Fibroblast of pulmonary artery (primary cell): ENCODE results near the gene GPC1.

Experiments
- DNase-seq: peaks from one replicate; pipeline ENCODE4 v3.0.0-alpha.2; 2010; ENCODE audit warnings: low read depth
- H3K4me3 ChIP-seq: replicated peaks from 2 replicates; pipeline ENCODE4 v1.5.1; 2011; ENCODE audit warnings: low read depth, mild to moderate bottlenecking, control low read depth, low read length, moderate library complexity
- CTCF ChIP-seq: IDR thresholded peaks from 2 replicates; pipeline ENCODE4 v1.5.1; 2011; ENCODE audit warnings: mild to moderate bottlenecking, control low read depth, low read length, inconsistent platforms; ENCODE audit errors: missing control alignments

GPC1 gene

GRCh38 chr2:240509667-240510512, 74.4 kb downstream of the GPC1 start:
- no peak for TF ChIP-seq CTCF
- peak; percentile 10 for DNase-seq
- no peak overlapping the region for H3K4me3 ChIP-seq

GRCh38 chr2:240510513-240511210, 75.2 kb downstream of the GPC1 start:
- no peak for DNase-seq
- no peak for TF ChIP-seq CTCF
- H3K4me3 ChIP-seq = no peak overlapping the region

- TF ChIP-seq CTCF = no peak
- no peak overlapping the region for H3K4me3 ChIP-seq
- no peak for DNase-seq
Measured at GRCh38 chr2:240511351-240512108, 76.1 kb downstream of the GPC1 start.

- H3K4me3 ChIP-seq = no peak overlapping the region
- TF ChIP-seq CTCF = no peak
- no peak for DNase-seq
Measured at GRCh38 chr2:240512109-240512485, 76.6 kb downstream of the GPC1 start.

- no peak for TF ChIP-seq CTCF
- no peak for DNase-seq
- no peak overlapping the region for H3K4me3 ChIP-seq
Measured at GRCh38 chr2:240512666-240513535, 77.4 kb downstream of the GPC1 start.
